ENCODE measurements around the gene ACLY.

The ACLY gene

GRCh38 chr17:41871789-41872188 is 47.0 kb downstream of the ACLY start:
- no peak for TF ChIP-seq CTCF (IDR thresholded peaks at IDR 0.05; ENCODE audit: insufficient read depth, low read depth, low read length, missing control alignments)

GRCh38 chr17:41870627-41871026 is 48.1 kb downstream of the ACLY start:
- H3K4me3 ChIP-seq (ENCODE audit: low read length), result no peak overlapping the region
- TF ChIP-seq CTCF (IDR thresholded peaks at IDR 0.05; ENCODE audit: insufficient read depth, low read depth, low read length, missing control alignments), result no peak

More at GRCh38 chr17:41871789-41872188, 47.0 kb downstream of the ACLY start:
- no peak overlapping the region for H3K4me3 ChIP-seq (ENCODE audit: low read length)
- DNase-seq (ENCODE audit: low read depth), result no peak

GRCh38 chr17:41870097-41870496 is 48.7 kb downstream of the ACLY start:
- TF ChIP-seq CTCF (IDR thresholded peaks at IDR 0.05; ENCODE audit: insufficient read depth, low read depth, low read length, missing control alignments), result no peak
- DNase-seq (ENCODE audit: low read depth), result no peak
- H3K4me3 ChIP-seq (ENCODE audit: low read length), result no peak overlapping the region

More at GRCh38 chr17:41870627-41871026, 48.1 kb downstream of the ACLY start:
- DNase-seq (ENCODE audit: low read depth), result peak; percentile 27

GRCh38 chr17:41869426-41869825 is 49.3 kb downstream of the ACLY start:
- DNase-seq (ENCODE audit: low read depth), result peak; percentile 85
- no peak overlapping the region for H3K4me3 ChIP-seq (ENCODE audit: low read length)
- no peak for TF ChIP-seq CTCF (IDR thresholded peaks at IDR 0.05; ENCODE audit: insufficient read depth, low read depth, low read length, missing control alignments)

GRCh38 chr17:41868568-41868967 is 50.2 kb downstream of the ACLY start:
- no peak overlapping the region for H3K4me3 ChIP-seq (ENCODE audit: low read length)
- no peak for TF ChIP-seq CTCF (IDR thresholded peaks at IDR 0.05; ENCODE audit: insufficient read depth, low read depth, low read length, missing control alignments)
- DNase-seq (ENCODE audit: low read depth), result no peak

- no peak for TF ChIP-seq CTCF (IDR thresholded peaks at IDR 0.05; ENCODE audit: insufficient read depth, low read depth, low read length, missing control alignments)
- no peak for DNase-seq (ENCODE audit: low read depth)
- peak overlapping the region; percentile 36 for H3K4me3 ChIP-seq (ENCODE audit: low read length)
These were observed 53.2 kb downstream of the ACLY start for GRCh38 chr17:41865596-41865893.

- H3K4me3 ChIP-seq (ENCODE audit: low read length), result peak within 1 kb of the TSS; percentile 91
- TF ChIP-seq CTCF (IDR thresholded peaks at IDR 0.05; ENCODE audit: insufficient read depth, low read depth, low read length, missing control alignments), result no peak
- peak; percentile 94 for DNase-seq (ENCODE audit: low read depth)
These were observed 53.7 kb downstream of the ACLY start, which contains the start of gene KLHL11 for GRCh38 chr17:41864836-41865595. Gene KLHL11 (minus strand): TSS chr17:41865423. CDS start chr17:41865370, 53 bp downstream.

All from epithelial cell of esophagus (primary cell).